Uterus (tissue), 2 donors: ENCODE data around the gene ARMC10.
"Not testable (repeated sequence)": the region's sequence is repeated elsewhere in the genome, so short reads cannot be mapped to it uniquely, and the experiment has no call there.

Experiments
- POLR2A ChIP-seq, 2 donors: fragments of 450-650 bp; IDR thresholded peaks; one replicate each; pipeline ENCODE4 v1.6.1; 2016; ENCODE audit warnings: antibody characterized with exemption in 2 of 2, mild to moderate bottlenecking in 1 of 2, moderate library complexity in 1 of 2
- TF ChIP-seq, protein P1 (sequence below), 4 experiments: fragments of 200-600 bp in 2 of 4; fragments of 450-650 bp in 2 of 4; sonication (generic) in 2 of 4; IDR thresholded peaks; one replicate each; pipeline ENCODE4 v1.5.1; 2016 to 2019; ENCODE audit warnings: antibody characterized with exemption in 4 of 4, mild to moderate bottlenecking in 2 of 4, moderate library complexity in 1 of 4

DNA sequence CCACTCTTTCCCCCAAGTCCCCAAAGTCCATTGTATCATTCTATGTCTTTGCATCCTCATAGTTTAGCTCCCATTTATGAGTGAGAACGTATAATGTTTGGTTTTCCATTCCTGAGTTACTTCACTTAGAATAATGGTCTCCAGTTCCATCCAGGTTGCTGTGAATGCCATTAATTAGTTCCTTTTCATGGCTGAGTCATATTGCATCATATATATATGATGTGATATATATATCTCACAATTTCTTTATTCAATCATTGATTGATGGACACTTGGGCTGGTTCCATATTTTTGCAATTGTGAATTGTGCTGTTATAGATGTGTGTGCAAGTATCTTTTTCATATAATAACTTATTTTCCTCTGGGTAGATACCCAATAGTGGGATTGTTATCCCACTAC lies 18.9 kb upstream of the ARMC10 start:
- not testable (repeated sequence) for TF ChIP-seq POLR2A (IDR thresholded peaks at IDR 0.05)
- TF ChIP-seq, protein P1, sequence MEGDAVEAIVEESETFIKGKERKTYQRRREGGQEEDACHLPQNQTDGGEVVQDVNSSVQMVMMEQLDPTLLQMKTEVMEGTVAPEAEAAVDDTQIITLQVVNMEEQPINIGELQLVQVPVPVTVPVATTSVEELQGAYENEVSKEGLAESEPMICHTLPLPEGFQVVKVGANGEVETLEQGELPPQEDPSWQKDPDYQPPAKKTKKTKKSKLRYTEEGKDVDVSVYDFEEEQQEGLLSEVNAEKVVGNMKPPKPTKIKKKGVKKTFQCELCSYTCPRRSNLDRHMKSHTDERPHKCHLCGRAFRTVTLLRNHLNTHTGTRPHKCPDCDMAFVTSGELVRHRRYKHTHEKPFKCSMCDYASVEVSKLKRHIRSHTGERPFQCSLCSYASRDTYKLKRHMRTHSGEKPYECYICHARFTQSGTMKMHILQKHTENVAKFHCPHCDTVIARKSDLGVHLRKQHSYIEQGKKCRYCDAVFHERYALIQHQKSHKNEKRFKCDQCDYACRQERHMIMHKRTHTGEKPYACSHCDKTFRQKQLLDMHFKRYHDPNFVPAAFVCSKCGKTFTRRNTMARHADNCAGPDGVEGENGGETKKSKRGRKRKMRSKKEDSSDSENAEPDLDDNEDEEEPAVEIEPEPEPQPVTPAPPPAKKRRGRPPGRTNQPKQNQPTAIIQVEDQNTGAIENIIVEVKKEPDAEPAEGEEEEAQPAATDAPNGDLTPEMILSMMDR (IDR thresholded peaks at IDR 0.05) = not testable (repeated sequence)
